Liver (tissue), 3 donors: Measurements from ENCODE around the gene AKAP11.

ENCODE experiments used
- ATF3 ChIP-seq: IDR thresholded peaks from 2 replicates; pipeline ENCODE4 v1.6.1; 2016; ENCODE audit warnings: antibody characterized with exemption
- EGR1 ChIP-seq, 2 donors: IDR thresholded peaks; 2 replicates each; pipeline ENCODE4 v1.6.1; 2016 to 2018; ENCODE audit warnings: antibody characterized with exemption in 2 of 2, low read depth in 2 of 2
- GABPA ChIP-seq, 2 donors: IDR thresholded peaks in 1 of 2; conservative IDR thresholded peaks in 1 of 2; 2 replicates each; pipeline ENCODE4 v1.6.1; 2016; ENCODE audit warnings: antibody characterized with exemption in 2 of 2, mild to moderate bottlenecking in 1 of 2, moderate library complexity in 1 of 2
- JUND ChIP-seq, 2 donors: IDR thresholded peaks; 2 replicates each; pipeline ENCODE4 v1.6.1; 2016; ENCODE audit warnings: antibody characterized with exemption in 2 of 2
- RAD21 ChIP-seq, 2 donors: IDR thresholded peaks; 2 replicates each; pipeline ENCODE4 v1.6.1; 2016; ENCODE audit warnings: antibody characterized with exemption in 2 of 2, mild to moderate bottlenecking in 2 of 2
- RXRA ChIP-seq, 2 donors: IDR thresholded peaks; 2 replicates each; pipeline ENCODE4 v1.6.1; 2017 to 2018; ENCODE audit warnings: antibody characterized with exemption in 2 of 2, mild to moderate bottlenecking in 1 of 2
- TF ChIP-seq, protein P1 (sequence below): fragments of 150-350 bp; IDR thresholded peaks from 2 replicates; pipeline ENCODE4 v1.5.1; 2017; ENCODE audit warnings: improper control_type of control experiment, low read depth, low read length; ENCODE audit not compliant: missing input control
- TF ChIP-seq, protein P2 (sequence below): IDR thresholded peaks from 2 replicates; pipeline ENCODE4 v1.6.1; 2016; ENCODE audit warnings: antibody characterized with exemption
- donor health status: healthy.
- donor health status: healthy.

- TF ChIP-seq EGR1 (IDR thresholded peaks at IDR 0.05; ENCODE audit: low read depth in 2 of 2) (no peak), RXRA (IDR thresholded peaks at IDR 0.05) (no peak), RAD21 (IDR thresholded peaks at IDR 0.05) (no peak), JUND (IDR thresholded peaks at IDR 0.05) (no peak), ATF3 (no peak), GABPA (IDR thresholded peaks at IDR 0.05 in 1 of 2, conservative IDR thresholded peaks at IDR 0.05 in 1 of 2) (no peak)
- TF ChIP-seq, protein P1, sequence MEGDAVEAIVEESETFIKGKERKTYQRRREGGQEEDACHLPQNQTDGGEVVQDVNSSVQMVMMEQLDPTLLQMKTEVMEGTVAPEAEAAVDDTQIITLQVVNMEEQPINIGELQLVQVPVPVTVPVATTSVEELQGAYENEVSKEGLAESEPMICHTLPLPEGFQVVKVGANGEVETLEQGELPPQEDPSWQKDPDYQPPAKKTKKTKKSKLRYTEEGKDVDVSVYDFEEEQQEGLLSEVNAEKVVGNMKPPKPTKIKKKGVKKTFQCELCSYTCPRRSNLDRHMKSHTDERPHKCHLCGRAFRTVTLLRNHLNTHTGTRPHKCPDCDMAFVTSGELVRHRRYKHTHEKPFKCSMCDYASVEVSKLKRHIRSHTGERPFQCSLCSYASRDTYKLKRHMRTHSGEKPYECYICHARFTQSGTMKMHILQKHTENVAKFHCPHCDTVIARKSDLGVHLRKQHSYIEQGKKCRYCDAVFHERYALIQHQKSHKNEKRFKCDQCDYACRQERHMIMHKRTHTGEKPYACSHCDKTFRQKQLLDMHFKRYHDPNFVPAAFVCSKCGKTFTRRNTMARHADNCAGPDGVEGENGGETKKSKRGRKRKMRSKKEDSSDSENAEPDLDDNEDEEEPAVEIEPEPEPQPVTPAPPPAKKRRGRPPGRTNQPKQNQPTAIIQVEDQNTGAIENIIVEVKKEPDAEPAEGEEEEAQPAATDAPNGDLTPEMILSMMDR = no peak
- TF ChIP-seq, protein P2, sequence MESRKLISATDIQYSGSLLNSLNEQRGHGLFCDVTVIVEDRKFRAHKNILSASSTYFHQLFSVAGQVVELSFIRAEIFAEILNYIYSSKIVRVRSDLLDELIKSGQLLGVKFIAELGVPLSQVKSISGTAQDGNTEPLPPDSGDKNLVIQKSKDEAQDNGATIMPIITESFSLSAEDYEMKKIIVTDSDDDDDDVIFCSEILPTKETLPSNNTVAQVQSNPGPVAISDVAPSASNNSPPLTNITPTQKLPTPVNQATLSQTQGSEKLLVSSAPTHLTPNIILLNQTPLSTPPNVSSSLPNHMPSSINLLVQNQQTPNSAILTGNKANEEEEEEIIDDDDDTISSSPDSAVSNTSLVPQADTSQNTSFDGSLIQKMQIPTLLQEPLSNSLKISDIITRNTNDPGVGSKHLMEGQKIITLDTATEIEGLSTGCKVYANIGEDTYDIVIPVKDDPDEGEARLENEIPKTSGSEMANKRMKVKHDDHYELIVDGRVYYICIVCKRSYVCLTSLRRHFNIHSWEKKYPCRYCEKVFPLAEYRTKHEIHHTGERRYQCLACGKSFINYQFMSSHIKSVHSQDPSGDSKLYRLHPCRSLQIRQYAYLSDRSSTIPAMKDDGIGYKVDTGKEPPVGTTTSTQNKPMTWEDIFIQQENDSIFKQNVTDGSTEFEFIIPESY = no peak
Observed at GRCh38 chr13:42228527-42228926, 43.4 kb upstream of the AKAP11 start.
